GM19193 (cell line): Measurements from ENCODE around the gene DUS4L.

Source experiments
- POLR2A ChIP-seq: IDR thresholded peaks from 4 replicates; pipeline ENCODE4 v1.6.1; 2011; ENCODE audit not compliant: insufficient read depth, insufficient read length; ENCODE audit errors: extremely low read depth

DUS4L gene

DNA sequence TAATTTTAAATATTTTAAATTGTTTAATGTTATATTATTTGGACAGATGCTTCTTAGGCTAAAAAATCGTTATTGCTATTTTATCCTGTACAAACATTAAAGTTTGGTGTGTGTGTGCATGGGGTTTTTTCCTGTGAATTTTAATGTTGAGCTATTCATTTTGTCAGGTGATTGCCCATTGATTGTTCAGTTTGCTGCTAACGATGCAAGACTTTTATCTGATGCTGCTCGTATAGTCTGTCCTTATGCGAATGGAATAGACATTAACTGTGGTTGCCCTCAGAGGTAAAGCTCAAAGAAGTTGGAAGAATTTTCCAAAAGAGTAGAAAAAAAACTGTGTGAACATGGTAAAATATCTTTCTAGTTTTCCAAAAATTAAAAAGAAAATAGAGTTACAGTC is 9.8 kb downstream of the DUS4L start:
- no peak for TF ChIP-seq POLR2A

DNA sequence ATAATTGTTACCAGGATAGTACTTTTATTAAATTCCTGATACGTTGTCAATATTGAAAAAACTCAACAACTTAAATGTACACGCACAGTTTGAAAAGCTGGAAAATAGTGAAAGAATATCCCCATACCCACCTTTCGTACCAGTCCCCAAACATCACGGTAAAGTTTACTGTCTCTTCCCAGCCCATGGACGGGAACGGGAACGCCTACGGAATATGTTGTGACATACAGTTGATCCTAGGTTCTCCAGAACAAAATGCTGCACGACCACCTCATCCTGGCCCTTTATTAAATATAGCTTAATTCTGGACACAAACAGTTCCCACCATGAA is 15.7 kb downstream of the DUS4L start:
- no peak for TF ChIP-seq POLR2A

DNA sequence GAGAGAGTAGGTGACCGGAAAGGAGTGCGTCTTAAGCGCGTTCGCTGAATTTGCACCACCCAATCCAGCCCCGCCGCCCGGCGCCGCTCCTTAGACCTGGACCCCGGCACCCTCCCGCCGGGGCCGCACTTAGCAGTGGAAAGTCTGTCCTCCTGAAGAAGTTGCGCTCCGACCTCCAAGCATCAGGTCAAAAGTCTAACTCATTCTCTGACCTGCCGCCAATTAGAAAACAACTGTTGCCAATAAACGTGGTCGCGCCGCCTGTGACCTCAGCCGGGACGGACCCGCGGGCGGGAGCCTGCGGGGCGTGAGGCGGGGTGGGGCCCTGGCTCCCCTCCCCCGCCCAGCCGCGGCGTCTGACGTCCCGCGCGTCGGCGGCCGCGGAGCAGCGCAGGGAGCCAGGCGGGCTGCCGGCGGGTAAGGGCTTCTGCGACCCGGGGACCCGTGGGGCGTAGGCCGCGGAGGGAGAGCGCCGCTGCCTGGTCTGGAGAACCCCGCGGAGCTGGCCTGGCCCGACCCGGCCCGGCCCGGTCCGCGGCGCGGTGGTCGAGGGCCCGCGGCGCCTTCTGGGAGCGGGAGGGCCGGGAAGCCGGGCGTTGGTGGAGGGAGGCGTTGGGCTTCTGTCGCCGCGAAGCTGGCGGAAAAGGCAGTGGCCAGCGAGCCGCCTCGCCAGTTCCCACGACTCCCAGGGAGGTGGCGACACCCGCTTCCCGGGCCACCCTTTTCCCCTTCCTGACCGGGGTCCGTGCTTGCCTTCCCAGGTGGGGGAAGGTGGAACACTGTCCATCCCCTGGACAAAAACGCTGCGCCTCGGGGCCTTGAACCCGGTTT is 16.3 kb downstream of the DUS4L start, which contains the start of gene BCAP29:
Gene BCAP29, plus strand, starts transcription at position 362 of the 831 bp plus-strand sequence. CDS start 527 bp downstream, outside the sequence.
- TF ChIP-seq POLR2A = peak; percentile 84

DNA sequence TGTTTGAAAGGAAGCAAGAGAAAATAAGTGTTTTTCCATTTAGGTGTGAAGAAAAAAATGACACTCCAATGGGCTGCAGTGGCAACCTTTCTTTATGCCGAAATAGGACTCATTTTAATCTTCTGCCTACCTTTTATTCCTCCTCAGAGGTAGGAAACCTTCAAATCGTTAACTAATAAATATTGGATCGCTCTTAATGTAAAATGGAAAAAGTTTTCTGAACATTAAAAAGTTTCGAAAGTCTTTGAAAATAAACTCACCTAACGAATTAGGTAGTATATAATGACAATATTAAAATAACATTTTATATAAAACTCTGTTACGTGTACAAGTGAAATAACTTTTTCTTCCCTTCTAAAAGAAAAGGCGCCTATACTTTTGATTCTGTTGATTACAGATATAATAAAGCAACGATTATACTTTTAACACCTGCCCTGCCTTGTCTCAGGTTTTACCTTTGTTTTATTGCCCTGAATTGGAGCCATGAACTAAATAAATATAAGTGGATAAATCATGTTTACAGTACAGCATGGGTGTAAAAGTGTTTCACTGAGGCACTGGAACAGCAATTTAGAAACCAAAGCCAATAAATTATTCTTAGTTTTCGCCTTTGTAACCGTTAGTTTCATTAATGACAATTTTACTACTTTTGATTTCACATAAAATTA is 17.1 kb downstream of the DUS4L start:
- no peak for TF ChIP-seq POLR2A

DNA sequence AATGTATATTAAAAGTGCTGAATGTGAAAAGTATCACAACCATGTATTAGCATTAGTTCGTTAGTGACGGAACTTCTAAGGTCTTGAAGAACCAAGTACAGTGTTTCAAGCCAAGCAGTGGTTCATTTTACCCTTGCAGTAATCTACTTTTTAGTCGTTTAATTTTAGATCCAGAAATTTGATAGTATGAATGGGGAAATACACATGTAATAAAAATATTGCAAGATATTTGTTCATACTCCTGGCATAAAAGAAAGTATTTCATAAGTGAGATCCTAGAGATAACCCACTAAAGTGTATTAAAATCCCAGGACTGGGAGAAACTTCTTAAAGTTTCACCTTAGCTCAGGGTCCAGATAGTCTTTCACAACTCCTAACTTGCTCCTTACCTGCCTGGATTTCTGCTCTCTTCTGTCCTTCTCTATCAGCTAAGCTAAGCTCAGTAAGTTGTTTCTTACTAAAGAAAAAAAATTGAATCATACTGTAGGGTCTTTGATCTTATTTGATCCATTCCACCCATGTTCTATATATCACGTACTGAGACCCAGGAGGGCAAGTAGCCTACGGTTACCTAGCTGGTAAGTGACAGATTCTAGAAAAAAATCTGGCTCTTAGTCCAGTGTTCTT is 17.7 kb downstream of the DUS4L start:
- no peak for TF ChIP-seq POLR2A

DNA sequence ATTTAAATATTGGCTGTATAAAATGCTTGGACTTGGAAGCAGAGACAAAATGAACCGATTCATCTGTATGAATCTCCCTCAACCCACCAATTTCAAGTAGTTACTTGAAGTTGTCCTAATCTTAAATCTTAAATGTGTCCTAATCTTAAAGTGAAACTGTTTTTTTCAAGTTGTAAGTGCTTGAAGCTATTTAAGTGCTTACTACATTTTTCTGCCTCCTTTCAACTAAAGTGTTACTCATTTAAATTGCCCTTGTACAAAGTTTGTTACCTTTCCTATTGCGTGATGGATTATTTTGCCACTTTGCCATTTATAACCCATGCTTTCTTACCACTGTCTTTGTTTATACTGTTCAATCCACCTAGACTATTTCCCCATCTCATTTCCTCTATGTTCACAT is 19.1 kb downstream of the DUS4L start:
- TF ChIP-seq POLR2A = no peak

DNA sequence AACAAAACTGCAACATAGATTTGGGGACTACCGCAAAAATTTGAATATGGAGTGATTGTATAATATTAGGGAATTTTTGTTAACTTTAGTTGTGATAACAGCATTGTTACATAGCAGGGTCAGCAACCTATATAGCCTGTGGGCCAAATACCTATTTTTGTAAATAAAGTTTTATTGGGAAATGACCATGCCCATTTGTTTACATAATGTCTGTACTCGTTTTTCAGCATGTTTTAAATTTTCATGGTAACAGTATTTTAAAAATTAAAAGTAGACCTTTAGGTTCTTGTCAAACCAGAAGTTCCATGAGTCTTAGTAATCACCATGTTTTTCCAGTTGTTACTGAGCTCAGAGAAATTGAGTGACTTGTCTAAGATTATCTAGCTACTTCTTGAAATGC is 20.9 kb downstream of the DUS4L start:
- TF ChIP-seq POLR2A = no peak

DNA sequence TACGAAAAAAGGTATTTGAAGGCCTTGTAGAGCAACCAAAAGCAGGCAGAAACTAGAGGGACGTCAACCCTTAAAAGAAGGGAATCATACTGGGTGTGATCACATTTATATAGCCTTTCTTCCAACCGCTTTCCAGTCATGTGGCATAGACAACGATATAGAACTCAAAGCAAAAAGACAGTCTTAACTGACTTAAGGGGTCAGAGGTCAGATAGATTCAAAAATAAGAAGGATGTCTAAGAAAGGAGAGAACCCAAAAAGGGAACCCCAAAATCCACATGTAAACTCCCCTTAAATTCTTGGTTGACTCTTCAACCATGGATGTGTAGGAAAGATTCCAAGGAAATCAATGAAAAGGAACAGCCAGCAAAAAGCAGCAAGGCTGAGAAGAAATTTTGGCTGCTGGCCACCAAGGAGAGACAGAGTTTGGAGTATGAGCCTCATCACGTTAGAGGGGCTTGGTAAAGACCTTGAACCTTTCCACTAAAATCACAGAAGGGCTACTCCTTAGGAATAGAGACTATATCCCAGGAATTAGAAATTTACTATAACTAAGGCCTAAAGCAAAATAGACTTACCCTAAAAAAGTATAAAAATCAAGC is 24.9 kb downstream of the DUS4L start:
- no peak for TF ChIP-seq POLR2A

DNA sequence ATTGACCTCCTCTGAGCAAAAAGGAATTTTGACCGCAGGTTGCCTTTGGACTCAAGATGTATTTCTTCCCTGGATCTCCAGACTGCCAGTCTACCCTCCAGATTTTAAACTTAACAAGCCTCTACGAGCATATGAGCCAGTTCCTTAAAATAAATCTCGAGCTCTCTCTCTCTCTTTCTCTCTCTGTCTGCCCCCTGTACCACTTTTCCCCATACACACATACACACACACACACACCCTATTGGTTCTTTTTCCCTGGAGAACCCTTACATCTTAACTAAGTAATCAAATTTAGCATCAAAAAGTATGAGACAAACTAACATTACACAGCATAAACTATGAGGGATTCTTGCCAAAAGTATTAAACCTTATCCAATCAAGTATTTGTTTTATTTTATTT is 27.6 kb downstream of the DUS4L start:
- TF ChIP-seq POLR2A = no peak

DNA sequence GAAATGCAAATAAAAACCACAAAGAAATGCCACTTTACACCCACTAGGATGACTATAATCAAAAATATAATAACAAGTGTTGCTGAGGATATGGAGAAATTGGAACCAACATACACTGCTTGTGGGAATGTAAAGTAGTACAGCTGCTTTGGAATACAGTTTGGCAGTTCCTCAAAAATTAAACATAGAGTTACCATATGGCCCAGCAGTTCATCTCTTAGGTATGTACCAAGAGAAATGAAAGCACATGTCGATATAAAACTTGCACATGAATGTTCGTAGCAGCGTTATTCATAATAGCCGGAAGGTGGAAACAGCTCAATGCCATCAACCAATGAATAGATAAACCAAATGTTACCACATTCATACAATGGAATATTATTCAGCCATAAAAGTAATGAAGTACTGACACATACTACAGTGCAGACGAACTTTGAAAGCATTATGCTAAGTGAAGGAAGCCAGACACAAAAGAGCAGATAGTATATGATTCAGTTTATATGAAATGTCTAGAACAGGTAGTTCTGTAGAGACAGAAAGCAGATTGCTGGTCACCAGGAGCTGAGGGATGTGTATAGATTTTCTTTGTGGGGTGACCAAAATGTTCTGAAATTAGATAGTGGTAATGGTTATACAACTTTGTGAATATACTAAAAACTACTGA is 28.7 kb downstream of the DUS4L start:
- no peak for TF ChIP-seq POLR2A

DNA sequence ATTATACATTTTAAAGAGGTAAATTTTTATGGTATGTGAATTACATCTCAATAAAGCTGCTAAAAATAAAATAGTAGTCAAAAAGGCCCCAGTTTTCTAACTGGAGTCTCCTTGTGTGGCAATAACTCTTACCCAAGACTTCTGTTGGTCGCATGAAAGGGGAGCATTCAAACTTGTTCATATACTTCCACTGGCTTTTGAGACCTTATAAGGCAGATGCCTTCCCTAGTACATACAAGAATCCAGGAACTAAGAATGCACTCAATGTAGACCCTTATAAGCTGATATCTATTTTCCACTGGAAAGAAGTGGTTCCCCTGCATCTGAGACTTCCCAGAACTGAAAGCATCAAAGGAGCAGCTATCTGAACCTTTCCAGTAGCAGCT is 29.2 kb downstream of the DUS4L start:
- no peak for TF ChIP-seq POLR2A

DNA sequence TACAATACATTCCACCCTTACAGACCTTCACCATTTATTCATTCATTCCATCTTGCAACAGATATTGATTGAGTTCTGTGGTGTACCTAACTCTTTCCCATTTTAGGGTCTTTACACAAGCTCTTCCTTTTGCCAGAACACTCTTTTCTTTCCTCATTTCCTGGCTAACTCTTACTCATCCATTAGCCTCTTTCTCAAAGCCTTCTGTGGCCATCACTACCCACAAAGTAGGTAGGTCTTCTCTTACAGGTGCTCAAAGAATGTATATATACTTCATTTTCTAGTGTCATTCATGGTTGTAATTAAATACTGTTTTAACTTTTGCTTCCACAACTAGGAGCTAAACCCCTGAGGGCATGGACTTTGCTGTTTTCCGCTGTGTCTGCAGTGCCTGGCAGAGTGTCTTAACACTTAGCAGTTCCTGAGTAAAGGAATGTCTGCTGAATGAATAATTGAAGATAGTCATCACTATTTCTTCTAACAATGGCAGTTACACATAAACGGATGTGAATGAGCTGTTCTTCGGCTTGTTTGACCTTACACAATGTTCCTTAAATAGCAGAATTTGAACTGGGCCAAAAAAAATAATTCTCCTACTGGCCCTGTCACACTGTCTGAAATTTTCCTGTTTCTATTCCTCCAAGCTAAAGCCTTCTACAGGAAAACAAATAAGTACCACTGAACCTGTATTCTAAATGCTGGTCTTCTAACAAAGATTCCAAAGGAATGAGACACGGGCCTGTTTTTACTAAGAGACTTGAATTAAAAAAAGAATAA is 31.4 kb downstream of the DUS4L start:
- no peak for TF ChIP-seq POLR2A

DNA sequence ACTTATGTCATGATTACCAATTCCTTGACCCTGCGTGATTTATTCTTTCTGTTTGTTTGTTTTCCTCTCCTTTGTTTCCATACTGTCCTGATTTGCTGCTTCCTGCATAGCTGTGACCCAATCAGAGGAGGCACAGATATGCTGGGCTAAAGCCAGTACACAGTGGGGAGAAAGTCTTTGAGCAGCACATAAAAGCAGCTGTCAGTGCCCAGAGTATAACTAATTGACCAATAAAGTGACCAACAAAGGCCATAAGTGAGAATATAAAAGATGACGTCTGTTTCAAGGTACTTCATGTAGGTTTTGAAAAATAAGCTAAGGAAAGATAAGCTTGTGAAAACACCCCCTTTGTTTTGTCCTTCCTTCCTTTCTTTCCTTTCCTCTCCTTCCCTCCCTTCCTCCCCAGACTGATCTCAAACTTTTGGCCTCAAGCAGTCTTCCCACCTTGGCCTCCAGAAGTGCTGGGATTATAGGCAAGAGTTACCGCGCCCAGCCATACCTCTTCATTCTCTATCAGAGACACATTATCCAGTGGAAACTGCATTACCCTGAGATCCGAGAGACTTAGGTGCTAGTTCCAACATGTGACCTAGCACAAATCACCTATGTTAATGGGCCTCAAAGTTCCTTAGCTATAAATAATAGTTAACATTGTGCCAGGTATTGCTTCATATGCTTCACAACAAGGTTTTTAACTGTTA is 33.3 kb downstream of the DUS4L start:
- no peak for TF ChIP-seq POLR2A

DNA sequence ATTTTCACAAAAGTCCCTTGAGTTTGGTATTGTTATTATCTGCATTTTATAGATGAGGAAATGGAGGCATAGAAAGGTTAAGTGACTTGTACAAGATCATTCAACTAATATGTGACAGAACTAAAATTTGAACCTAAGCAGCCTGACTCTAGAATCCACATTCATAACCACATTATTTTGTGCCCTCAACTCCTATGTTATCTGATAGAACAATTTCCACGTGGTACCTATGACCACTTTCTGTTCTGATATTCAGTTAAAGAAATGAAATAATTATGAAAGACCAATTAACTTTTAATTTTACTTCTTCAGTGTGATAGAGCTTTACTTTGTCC is 33.8 kb downstream of the DUS4L start:
- TF ChIP-seq POLR2A = no peak
